Ishikawa (cell line): ENCODE results near the gene TPM1.

Source experiments
- CEBPB ChIP-seq: IDR thresholded peaks from 2 replicates; pipeline ENCODE4 v1.6.1; 2012
- CREB1 ChIP-seq: IDR thresholded peaks from 2 replicates; pipeline ENCODE4 v1.6.1; 2012; ENCODE audit warnings: low read depth
- EGR1 ChIP-seq: IDR thresholded peaks from 2 replicates; pipeline ENCODE4 v1.6.1; 2012
- EP300 ChIP-seq: IDR thresholded peaks from 2 replicates; pipeline ENCODE4 v1.6.1; 2012; ENCODE audit warnings: borderline replicate concordance
- FOXM1 ChIP-seq: IDR thresholded peaks from 2 replicates; pipeline ENCODE4 v1.6.1; 2012; ENCODE audit warnings: low read depth, borderline replicate concordance
- NFIC ChIP-seq: IDR thresholded peaks from 2 replicates; pipeline ENCODE4 v1.6.1; 2012
- RAD21 ChIP-seq: IDR thresholded peaks from 2 replicates; pipeline ENCODE4 v1.6.1; 2012; ENCODE audit warnings: low read depth
- TAF1 ChIP-seq: IDR thresholded peaks from 2 replicates; pipeline ENCODE4 v1.6.1; 2012; ENCODE audit warnings: low read depth, mild to moderate bottlenecking
- TCF12 ChIP-seq: IDR thresholded peaks from 2 replicates; pipeline ENCODE4 v1.6.1; 2012; ENCODE audit warnings: low read depth
- TEAD4 ChIP-seq: IDR thresholded peaks from 2 replicates; pipeline ENCODE4 v1.6.1; 2012
- YY1 ChIP-seq: IDR thresholded peaks from 2 replicates; pipeline ENCODE4 v1.6.1; 2012; ENCODE audit warnings: low read depth
- ZBTB7A ChIP-seq: IDR thresholded peaks from 2 replicates; pipeline ENCODE4 v1.6.1; 2012; ENCODE audit warnings: low read depth
- TF ChIP-seq, protein P1 (sequence below): IDR thresholded peaks from 2 replicates; pipeline ENCODE4 v1.6.1; 2012; ENCODE audit warnings: low read depth, mild to moderate bottlenecking
- TF ChIP-seq, protein P2 (sequence below): IDR thresholded peaks from 2 replicates; pipeline ENCODE4 v1.6.1; 2012
- TF ChIP-seq, protein P3 (sequence below): IDR thresholded peaks from 2 replicates; pipeline ENCODE4 v1.6.1; 2012

The TPM1 gene

DNA sequence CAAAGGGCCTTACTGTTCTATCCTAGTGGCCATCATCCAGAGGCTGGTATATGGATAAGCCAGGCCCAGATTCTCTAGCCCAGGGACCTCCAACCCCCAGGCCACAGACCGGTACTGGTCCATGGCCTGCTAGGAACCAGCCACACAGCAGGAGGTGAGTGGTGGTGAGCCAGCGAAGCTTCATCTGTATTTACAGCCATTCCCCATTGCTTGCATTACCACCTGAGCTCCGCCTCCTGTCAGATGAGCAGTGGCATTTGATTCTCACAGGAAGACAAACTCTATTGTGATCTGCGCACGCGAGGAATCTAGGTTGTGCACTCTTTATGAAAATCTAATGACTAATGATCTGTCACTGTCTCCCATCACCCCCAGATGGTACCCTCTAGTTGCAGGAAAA lies 30.1 kb upstream of the TPM1 start:
- TF ChIP-seq, protein P1, sequence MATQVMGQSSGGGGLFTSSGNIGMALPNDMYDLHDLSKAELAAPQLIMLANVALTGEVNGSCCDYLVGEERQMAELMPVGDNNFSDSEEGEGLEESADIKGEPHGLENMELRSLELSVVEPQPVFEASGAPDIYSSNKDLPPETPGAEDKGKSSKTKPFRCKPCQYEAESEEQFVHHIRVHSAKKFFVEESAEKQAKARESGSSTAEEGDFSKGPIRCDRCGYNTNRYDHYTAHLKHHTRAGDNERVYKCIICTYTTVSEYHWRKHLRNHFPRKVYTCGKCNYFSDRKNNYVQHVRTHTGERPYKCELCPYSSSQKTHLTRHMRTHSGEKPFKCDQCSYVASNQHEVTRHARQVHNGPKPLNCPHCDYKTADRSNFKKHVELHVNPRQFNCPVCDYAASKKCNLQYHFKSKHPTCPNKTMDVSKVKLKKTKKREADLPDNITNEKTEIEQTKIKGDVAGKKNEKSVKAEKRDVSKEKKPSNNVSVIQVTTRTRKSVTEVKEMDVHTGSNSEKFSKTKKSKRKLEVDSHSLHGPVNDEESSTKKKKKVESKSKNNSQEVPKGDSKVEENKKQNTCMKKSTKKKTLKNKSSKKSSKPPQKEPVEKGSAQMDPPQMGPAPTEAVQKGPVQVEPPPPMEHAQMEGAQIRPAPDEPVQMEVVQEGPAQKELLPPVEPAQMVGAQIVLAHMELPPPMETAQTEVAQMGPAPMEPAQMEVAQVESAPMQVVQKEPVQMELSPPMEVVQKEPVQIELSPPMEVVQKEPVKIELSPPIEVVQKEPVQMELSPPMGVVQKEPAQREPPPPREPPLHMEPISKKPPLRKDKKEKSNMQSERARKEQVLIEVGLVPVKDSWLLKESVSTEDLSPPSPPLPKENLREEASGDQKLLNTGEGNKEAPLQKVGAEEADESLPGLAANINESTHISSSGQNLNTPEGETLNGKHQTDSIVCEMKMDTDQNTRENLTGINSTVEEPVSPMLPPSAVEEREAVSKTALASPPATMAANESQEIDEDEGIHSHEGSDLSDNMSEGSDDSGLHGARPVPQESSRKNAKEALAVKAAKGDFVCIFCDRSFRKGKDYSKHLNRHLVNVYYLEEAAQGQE, result no peak
- no peak for TF ChIP-seq ZBTB7A
- TF ChIP-seq TEAD4, result no peak
- no peak for TF ChIP-seq RAD21
- TF ChIP-seq CEBPB, result no peak
- no peak for TF ChIP-seq EP300
- TF ChIP-seq, protein P2, sequence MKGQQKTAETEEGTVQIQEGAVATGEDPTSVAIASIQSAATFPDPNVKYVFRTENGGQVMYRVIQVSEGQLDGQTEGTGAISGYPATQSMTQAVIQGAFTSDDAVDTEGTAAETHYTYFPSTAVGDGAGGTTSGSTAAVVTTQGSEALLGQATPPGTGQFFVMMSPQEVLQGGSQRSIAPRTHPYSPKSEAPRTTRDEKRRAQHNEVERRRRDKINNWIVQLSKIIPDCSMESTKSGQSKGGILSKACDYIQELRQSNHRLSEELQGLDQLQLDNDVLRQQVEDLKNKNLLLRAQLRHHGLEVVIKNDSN, result no peak
- TF ChIP-seq, protein P3, sequence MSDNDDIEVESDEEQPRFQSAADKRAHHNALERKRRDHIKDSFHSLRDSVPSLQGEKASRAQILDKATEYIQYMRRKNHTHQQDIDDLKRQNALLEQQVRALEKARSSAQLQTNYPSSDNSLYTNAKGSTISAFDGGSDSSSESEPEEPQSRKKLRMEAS, result no peak
- no peak for TF ChIP-seq EGR1
- TF ChIP-seq CREB1, result no peak
- no peak for TF ChIP-seq NFIC
- TF ChIP-seq TAF1, result no peak
- no peak for TF ChIP-seq TCF12

DNA sequence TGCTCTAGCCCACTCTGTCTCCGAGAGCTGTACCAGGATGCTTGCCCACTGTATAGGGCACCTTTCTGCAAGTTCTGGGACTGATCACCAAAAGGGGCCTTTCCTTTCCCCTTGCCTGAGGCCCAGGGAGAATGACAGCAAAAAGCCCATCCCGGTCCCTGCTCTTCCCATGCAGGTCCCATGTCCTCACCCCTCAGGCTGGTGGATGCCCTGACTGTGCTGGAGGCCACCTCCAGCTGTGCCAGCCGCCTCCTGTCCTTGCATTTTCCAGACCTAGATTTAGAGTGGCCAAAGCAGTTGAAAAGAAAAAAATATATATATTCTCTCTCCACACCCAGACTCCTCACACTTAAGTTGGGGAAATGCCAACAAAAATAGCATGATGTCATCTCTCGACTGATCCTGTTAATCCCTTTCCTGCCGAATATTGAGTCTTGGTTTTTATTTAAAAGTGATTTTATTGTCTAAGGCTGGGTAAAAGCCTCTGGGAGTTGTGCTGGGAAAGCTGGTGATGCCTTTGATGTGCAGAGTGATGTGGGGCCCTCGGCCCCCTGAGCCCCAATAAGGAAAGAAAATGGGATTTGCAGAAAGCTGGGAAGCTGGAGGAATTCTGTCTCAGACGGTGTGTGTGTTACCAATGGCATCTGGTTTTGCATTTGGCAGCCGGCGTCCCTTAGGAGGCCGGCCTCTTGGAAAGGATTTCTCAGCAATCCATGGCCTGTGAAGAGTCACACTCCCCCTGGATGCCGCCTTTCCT lies 29.3 kb upstream of the TPM1 start:
- TF ChIP-seq NFIC (no peak), CEBPB (no peak), ZBTB7A (no peak), RAD21 (no peak), TCF12 (no peak), EGR1 (no peak), CREB1 (no peak), FOXM1 (no peak), TAF1 (no peak), YY1 (no peak), TEAD4 (no peak), EP300 (no peak)
- TF ChIP-seq, protein P2, result no peak
- TF ChIP-seq, protein P1, result no peak

DNA sequence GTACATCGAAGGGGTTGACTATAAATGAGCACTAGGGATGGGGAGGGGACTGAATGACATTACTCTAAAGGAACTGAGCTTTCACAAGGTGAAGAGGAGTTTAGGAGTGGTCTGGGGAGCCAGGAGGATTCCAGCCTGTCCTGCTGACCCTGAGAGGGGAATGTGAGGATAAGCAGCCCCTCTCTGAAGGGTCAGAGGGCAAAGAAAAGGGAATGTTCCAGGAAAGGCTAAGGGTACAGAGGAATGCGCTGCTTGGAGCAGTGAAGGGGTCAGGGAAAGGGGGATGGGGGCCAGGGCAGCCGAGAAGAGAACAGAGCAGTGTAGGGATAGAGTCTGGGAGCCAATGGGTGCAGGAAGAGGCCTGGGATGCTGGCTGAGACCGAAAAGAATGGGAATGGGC lies 28.0 kb upstream of the TPM1 start:
- TF ChIP-seq TCF12 (no peak), YY1 (no peak), TEAD4 (no peak), EGR1 (no peak)

DNA sequence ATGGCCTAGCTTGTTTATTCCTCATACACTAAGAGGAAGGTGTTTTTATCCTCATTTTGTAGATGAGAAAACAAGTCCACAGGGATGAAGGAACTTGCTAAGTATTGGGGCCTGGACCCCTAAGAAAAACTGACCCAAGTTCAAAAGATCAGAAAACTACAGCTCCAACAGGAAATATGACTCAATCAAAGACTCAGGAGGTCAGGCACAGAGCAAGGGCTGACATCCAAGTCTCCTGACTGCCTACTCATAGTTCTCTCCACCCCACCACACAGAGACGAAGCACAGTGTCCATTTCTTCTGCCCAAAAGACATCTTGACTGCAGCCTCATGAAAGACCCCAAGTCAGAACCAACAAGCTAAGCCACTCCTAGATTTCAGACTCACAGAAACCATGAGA lies 26.9 kb upstream of the TPM1 start:
- TF ChIP-seq ZBTB7A (no peak), YY1 (no peak), TCF12 (no peak), CREB1 (no peak), TEAD4 (no peak), EGR1 (no peak)
- TF ChIP-seq, protein P2, result no peak

DNA sequence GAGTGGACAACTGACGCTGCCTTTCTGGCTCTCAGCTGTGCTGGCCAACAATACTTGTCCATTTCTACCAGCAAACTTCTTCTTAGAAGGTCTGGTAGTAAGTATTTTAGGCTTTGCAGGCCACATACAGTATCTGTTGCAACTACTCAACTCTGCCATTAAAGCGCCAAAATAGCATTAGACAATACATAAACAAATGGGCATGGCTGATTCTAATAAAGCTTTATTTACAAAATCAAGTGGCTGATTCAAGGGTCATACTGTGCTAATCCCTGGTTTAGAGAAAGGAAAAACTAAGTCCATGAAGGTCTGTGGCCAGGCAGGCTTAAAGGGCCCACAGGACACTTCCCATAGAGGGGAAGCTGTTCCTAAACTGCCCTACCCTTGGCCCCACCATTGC lies 26.3 kb upstream of the TPM1 start:
- TF ChIP-seq, protein P1, result no peak
- TF ChIP-seq, protein P2, result no peak
- TF ChIP-seq CREB1 (no peak), CEBPB (no peak), FOXM1 (no peak), NFIC (no peak), TAF1 (no peak), TEAD4 (no peak), TCF12 (no peak), EP300 (no peak), RAD21 (no peak)
- TF ChIP-seq, protein P3, result no peak
